Measurements from ENCODE around the gene LIMA1. TPM values are rescaled to one million over a fixed set of nuclear protein-coding genes. Genes with fewer than 3 reads are reported as not detected.

LIMA1 gene
- total RNA-seq, 4 donors from 2014 or later, result 194 to 256 (median 228) TPM

GRCh38 chr12:50257236-50258166 lies 25.8 kb downstream of the LIMA1 start:
- TF ChIP-seq, protein P1, sequence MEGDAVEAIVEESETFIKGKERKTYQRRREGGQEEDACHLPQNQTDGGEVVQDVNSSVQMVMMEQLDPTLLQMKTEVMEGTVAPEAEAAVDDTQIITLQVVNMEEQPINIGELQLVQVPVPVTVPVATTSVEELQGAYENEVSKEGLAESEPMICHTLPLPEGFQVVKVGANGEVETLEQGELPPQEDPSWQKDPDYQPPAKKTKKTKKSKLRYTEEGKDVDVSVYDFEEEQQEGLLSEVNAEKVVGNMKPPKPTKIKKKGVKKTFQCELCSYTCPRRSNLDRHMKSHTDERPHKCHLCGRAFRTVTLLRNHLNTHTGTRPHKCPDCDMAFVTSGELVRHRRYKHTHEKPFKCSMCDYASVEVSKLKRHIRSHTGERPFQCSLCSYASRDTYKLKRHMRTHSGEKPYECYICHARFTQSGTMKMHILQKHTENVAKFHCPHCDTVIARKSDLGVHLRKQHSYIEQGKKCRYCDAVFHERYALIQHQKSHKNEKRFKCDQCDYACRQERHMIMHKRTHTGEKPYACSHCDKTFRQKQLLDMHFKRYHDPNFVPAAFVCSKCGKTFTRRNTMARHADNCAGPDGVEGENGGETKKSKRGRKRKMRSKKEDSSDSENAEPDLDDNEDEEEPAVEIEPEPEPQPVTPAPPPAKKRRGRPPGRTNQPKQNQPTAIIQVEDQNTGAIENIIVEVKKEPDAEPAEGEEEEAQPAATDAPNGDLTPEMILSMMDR (IDR thresholded peaks at IDR 0.05; ENCODE audit: low read depth), result no peak

DNA sequence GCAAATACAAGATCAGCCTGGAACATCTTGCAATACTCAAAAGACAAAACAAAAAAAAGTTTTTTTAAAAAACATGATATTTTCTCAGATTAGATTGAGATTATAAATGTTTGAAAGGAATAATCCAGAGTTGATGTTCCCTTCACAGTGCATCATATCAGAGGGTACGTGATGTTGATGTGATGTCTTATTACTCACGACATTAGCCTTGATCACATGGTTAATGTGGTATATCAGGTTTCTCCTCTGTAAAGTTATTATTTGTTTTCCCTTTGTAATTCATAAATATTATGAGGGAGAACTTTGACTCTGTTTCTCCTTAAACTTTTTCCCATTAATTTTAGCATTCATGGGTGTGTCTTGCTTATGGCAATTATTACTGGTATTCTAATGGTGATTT lies 26.6 kb downstream of the LIMA1 start:
- TF ChIP-seq, protein P1 (IDR thresholded peaks at IDR 0.05; ENCODE audit: low read depth), result no peak

DNA sequence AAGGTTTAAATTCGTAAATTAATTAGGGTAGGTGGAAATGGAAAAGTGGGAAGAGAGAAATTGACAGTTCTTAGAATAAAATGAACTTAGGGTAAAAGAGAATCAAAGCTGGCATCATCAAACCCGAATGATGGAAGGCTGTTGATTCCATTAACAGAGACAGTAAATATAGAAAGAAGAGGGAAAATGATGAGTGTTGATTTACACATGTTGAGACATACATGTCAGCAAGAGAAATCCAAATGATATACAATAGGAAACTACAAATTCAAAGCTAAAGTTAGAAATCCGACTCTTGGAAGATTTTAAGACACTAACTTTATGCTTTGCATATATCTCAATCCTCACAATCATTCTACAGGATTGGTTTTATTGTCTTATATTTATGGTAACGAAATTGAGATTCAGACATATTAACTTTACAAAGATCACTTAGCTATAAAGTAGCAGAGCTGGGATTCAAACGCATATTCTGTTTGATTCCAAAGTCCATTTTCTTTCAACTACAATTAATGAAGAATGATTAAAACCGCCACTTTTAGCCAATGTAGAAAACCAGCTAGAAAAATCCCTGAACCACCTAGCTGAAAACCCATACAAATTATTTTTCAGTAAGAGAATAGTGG lies 30.2 kb downstream of the LIMA1 start:
- TF ChIP-seq, protein P1 (IDR thresholded peaks at IDR 0.05; ENCODE audit: low read depth), result no peak

GRCh38 chr12:50251619-50252252 lies 31.6 kb downstream of the LIMA1 start:
- TF ChIP-seq, protein P1 (IDR thresholded peaks at IDR 0.05; ENCODE audit: low read depth), result no peak

DNA sequence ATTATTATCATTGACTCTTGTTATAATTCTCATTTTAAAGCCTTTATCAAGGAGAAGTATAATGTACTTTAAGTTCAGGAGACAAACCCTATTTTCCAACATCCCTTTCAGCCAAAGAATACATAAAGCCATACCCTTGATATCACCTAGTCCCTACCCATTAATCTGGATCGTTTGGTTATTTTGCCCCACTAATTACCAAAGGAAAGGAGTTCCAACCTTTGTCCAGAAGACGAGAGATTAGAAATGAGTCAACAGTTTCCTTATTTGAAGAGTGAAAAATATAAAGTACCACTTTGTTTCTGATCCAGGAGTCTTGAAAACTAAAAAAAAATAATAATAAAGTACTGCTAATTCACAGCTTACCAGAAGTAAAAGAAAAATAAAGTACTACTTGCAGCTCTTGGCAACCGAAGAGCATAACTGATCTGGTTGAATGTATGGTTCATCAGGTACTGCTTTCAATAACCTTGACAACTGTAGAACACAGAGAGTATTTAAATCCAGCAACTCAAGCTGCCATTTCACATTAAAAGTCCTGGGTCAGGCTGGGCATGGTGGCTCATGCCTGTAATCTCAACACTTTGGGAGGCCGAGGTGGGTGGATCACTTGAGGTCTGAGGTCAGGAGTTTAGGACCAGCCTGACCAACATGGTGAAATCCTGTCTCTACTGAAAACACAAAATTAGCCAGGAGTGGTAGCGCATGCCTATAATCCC lies 33.7 kb downstream of the LIMA1 start:
- TF ChIP-seq, protein P1 (IDR thresholded peaks at IDR 0.05; ENCODE audit: low read depth), result no peak

DNA sequence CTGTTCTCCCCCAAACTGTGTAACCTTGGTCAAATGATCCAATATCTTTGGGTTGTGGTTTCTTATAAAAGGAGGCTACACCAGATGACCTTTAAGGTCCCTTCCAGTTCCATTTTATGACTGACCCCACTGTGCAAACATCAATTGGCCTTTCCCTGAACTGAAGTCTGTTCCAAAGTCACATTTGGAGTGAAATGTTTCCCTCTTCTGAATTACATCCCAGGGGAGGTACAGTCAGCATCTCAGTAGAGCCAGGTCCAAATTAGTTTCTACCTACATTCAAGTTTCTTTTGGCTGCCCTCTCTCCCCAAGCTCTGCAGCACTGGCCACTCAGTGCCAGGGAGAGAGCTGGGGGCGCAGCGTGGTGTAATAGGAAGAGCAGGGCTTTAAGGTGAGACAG lies 34.4 kb downstream of the LIMA1 start:
- TF ChIP-seq, protein P1 (IDR thresholded peaks at IDR 0.05; ENCODE audit: low read depth), result no peak

All from subcutaneous adipose tissue (tissue), 4 donors.